Ramos (cell line): Measurements from ENCODE around the gene LSS.
"Not testable (repeated sequence)": the region's sequence is repeated elsewhere in the genome, so short reads cannot be mapped to it uniquely, and the experiment has no call there.

ENCODE experiments used
- in situ Hi-C: fragments of 300-500 bp; cut with MboI; formaldehyde crosslinking; loops from one replicate; pipeline ENCODE4 v1.14.3; 2022; ENCODE audit warnings: low sequenced_read_pairs; ENCODE audit not compliant: unreplicated experiment

Gene LSS

GRCh38 chr21:46247699-46248421 lies 19.3 kb upstream of the LSS start:
- in situ Hi-C loops, result no loop called here

- in situ Hi-C loops, result no loop called here
These were observed 17.8 kb upstream of the LSS start for GRCh38 chr21:46246345-46246744.

DNA sequence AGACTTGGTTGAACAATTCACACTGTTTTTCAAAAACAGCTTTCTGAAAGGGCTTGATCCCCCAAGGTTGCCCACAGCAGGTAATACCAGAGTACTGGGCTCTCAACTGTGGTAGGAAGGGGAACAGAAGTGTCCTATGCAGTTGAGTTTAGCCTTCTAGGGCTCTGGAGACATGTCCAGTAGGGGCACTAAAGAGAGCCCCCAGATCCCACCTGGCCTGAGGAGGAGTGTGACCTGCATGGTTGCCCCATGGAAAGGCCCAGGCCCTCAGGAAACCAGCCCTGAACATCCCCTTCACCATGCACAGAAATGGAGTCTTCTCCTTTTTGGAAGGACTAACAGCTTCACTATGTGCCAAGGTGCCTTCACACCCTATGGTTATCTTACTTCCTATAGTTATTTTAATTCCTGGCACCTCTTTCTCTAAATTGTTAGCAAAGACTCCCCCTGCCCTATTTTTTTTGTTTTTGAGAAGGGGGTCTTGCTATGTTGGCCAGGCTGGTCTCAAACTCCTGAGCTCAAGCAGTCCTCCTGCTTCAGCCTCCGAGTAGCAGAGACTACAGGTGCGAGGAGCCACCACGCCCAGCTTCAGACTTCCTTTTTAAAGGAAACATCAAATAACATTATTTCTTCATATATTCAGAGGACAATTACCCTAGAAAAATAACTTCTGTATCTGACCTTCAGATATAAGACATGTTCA lies 16.8 kb upstream of the LSS start:
- in situ Hi-C loops, result no loop called here

GRCh38 chr21:46244602-46245001 lies 16.0 kb upstream of the LSS start:
- in situ Hi-C loops, result no loop called here

DNA sequence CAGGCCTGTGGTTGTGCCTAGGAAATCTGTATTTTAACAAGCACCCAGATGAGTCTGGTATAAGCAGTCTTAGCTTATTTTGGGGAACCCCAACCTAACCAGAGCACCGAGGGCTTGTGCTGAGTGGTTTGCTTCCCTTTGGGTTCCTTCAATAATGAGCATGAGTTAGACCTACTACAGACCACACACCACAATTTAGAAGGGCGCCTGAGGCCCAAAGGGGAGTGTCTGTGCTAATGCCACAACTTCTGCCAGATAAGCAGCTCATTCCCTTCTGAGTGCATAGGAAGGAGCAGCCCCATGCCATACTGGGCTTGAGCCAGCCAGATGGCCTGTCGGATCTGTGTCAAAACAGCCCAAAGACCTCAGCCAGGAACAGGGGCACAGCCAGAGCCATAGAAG lies 15.4 kb upstream of the LSS start:
- in situ Hi-C loops, result no loop called here

DNA sequence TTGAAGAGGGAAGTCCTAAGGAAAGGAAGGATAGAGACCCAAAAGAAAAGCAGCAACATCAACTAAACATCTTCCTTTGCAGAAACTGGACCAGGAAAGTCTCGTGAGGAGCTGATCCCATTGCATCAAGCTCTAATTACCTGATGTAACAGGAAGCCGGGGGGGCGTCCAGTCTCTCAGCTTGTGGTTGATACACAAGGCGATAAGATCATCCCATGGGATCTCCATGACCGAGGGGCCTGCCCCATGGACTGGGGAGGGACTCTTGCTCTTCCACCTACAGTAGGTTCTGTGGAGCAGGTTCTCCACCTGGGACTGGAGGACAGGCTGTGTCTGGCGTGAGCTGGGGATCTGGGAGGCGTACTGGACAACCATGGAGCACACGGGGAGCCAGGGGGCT lies 14.8 kb upstream of the LSS start:
- in situ Hi-C loops, result no loop called here

GRCh38 chr21:46241577-46241976 lies 13.0 kb upstream of the LSS start:
- in situ Hi-C loops, result not testable (repeated sequence)

- in situ Hi-C loops, result no loop called here
These were observed 11.3 kb upstream of the LSS start for GRCh38 chr21:46239817-46240325.

GRCh38 chr21:46237474-46237873 lies 8.9 kb upstream of the LSS start:
- in situ Hi-C loops, result no loop called here

DNA sequence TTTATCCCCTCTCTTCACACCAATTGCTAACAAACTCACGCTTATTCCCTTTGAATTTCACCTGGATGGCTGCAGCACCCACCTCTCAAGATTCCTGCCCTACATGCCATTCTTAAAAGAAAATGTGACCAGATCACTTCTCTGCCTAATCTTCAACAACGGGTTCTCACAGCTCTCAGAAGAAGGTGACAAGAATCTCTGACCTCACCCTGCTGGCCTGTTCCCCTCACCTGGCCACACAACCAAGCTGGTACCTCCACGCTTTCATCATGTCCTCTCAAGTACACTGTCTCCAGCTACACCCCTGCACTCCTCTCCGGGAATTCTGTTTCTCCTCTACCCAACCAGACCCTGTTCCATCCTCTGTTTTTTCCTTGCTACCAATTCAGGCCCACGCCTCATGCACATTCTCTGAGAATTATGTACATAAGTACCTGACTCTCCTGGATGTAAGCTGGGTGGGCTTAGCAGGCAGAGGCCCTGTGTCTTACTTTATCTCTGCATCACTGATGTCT lies 5.9 kb upstream of the LSS start:
- in situ Hi-C loops, result no loop called here

GRCh38 chr21:46229923-46230260 lies 1.3 kb upstream of the LSS start:
- in situ Hi-C loops, result no loop called here

- in situ Hi-C loops, result no loop called here
These were observed 754 bp upstream of the LSS start for GRCh38 chr21:46229133-46229922.

DNA sequence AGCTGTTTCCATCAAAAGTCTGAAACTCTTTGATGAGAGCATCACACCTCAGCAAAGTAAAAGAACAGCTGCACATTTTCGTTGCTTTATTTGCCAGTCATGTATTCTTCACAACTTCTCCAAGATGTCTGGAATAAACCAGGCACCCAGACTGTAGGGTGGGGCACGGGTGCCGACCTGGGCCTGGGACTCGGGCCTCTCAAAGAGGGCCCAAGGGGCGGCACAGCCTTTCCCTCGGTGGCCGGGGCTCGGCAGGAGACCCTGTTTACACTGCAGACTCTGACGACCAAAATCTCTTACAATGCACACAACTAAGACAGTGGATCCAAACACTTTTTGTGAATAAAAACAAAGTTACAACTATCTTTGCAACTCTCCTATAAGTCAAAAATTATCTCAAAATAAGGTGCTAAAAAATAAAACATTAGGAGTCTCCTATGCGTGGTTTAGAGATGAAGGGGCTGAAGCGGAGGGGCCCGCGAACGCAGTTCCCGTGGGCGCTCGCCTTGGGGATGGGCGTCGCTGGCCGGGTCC lies 696 bp downstream of the LSS start:
- in situ Hi-C loops, result no loop called here

- in situ Hi-C loops, result no loop called here
These were observed 1.5 kb downstream of the LSS start for GRCh38 chr21:46226920-46227599.

DNA sequence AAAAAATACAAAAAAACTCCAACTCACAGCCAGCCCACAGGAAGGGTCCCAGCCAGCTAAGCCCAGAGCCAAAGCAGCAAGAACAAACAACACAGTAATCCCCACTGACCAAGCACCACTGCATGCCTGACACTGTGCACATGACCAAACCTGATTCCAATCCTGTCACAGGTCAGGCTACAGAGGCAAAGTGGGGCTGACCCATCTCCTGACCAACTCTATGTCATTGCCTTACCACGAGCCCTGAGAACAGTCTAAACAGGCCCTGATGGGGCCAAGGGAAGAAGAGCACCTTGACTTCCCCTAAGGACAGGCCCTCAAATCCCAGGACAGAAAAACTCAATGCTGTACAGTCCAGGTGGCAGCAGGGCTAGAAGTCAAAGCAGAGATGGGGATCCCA lies 2.4 kb downstream of the LSS start:
- in situ Hi-C loops, result no loop called here

- in situ Hi-C loops, result not testable (repeated sequence)
These were observed 4.9 kb downstream of the LSS start for GRCh38 chr21:46223661-46224060.

DNA sequence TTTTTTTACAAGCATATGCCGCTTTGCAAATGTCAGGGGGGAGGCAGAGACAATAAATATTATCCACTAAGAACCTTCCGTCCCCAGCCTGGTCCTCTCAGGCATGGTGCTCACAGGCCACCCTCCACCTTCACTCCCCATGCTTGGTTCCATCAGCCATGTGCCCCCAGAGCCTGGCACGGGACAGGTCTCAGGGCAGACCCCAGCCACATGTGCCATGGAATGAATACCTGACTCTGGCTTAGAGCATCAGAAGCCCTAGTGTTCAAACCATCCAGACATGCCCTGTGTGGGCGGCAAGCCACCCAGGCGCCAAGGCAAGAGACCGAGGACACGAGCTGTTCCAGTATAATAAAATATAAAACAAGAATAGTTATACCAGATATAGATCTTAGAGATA lies 5.4 kb downstream of the LSS start:
- in situ Hi-C loops, result no loop called here

DNA sequence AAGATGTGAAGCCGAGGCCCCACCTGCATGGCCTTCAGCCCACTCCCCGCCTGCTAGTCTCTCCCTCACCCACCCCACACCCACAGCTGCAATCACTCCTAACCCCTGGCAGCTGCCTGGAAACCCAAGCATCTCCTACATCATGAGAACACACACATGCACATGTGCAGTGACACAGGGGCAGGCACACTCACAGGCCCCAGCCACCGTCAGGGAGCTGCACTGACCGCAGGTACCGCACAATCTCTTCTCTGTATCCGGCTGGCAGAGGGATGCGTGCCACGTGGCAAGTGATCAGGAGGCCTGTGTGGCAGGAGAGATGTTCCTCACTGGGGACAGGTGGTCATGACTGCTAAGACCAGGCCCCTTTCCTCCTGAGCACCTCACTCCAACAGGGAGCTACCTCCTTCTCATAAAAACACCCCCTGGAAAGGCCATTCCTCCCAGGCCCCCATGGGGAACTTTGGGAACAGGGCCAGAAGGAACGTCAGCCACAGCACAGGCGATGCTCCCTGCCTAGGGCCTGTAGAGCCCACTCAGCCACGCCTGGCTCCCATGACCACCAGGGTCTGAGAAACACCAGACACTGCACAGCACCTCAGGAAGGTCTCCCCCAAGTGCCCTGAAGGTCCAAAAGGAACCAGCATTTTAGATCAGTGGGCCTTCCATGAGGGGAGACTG lies 6.0 kb downstream of the LSS start:
- in situ Hi-C loops, result no loop called here

DNA sequence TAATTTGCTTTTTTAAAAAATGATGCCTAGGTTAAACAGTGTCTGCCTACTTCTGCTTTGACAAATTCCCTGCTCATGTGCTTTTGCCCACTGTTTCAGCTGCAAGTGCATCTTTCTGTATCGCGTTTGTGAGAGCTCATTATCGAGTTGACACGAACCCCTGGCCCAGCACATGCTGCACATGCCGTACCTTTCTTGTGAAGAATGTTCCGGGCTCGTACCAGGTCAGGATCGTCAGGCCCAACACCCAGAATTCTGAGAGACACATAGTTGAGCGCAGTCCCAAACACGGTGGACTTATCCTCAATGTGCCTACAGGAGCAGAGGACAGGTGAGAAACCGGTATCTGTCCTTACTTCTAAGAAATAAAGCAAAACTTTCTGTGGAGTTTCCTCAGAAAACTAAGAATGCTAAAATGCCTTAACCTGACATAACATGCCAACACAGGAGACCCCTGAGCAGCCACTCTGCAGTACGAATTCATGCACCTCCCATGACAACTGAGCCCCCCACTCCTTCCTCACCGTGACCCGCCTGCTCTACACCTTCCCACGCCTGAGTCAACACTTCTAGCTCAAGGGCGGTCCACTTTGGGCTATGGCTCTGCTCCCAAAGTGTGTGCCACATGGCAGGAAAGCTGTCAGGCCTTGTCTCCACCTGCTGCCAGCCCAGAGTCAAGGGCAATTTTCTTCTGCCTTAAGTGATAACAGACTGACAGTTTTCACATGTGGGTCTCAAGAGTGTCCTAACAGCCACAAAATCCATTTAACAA lies 6.7 kb downstream of the LSS start:
- in situ Hi-C loops, result no loop called here
